NK-92 (cell line): ENCODE data around the gene PRG3.
"Not testable (repeated sequence)": the region's sequence is repeated elsewhere in the genome, so short reads cannot be mapped to it uniquely, and the experiment has no call there.

ENCODE experiments used
- DNase-seq: peaks from one replicate; lab custom pipeline; 2025; ENCODE audit not compliant: unreplicated experiment; lab: John Stamatoyannopoulos, UW

The PRG3 gene

DNA sequence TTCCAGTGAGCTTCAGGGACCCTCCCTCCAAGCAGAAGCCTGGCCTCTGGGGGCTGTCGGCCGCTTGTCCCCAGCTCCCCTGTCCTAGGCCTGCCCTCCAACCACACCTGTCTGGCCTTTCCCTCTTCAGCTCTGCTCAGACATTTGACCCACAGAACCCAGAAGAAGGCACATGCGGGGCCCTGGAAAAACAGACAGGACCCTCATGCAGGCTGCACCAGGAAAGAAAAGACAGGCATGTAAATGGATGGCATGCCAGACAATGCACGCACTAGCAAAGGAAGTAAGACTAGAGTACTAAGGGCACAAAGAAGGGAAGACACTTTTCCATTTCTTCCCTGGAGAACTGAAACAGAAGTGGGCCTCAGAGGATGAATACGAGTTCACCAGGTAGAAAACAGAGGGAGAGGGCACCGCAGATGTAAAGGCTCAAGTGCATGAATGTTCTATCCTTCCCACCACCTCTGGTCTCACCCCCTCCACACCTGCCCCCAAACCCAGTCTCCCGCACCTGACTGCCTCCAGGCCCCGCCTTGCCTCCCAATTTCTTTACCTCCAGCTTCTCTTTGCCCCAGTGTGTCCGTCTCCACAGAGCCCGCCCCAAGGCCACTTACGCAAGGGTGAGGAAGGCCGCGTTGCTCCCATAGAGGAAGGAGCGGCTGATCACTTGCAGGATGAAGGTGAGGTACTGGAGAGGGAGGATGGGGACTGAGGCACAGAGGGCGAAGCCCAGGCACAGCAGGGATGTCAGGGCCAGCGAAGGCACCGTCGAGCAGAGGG is 28.6 kb upstream of the PRG3 start:
- DNase-seq = no peak

DNA sequence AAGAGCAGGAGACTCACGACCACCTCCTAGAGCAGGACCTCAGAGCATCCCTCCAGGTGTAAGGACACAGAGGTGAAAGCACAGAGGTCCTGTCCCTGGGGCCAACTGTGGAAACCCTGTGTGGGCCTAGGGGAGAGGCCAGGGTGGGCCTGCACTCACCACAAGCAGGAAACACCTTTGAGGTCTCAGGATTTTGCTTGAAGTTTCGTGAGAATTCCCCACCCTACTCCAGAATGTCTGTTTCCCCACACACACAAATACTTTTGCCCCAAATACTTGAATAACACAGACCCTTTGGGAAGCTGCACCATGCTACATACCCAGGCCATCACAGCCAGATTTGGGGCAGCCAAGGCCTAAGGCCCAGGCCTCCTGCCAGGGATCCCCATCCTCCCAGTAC is 27.8 kb upstream of the PRG3 start:
- no peak for DNase-seq

- DNase-seq = no peak
Measured at GRCh38 chr11:57407941-57408475, 27.1 kb upstream of the PRG3 start.

GRCh38 chr11:57407010-57407920 is 26.3 kb upstream of the PRG3 start:
- no peak for DNase-seq

- no peak for DNase-seq
Measured at GRCh38 chr11:57406337-57406904, 25.5 kb upstream of the PRG3 start.

- DNase-seq = no peak
Measured at GRCh38 chr11:57405271-57405860, 24.4 kb upstream of the PRG3 start.

GRCh38 chr11:57403802-57404147 is 22.8 kb upstream of the PRG3 start:
- DNase-seq = no peak

GRCh38 chr11:57403003-57403801 is 22.3 kb upstream of the PRG3 start:
- not testable (repeated sequence) for DNase-seq

GRCh38 chr11:57402188-57403002 is 21.4 kb upstream of the PRG3 start:
- no peak for DNase-seq

GRCh38 chr11:57399972-57400578 is 19.1 kb upstream of the PRG3 start:
- no peak for DNase-seq

DNA sequence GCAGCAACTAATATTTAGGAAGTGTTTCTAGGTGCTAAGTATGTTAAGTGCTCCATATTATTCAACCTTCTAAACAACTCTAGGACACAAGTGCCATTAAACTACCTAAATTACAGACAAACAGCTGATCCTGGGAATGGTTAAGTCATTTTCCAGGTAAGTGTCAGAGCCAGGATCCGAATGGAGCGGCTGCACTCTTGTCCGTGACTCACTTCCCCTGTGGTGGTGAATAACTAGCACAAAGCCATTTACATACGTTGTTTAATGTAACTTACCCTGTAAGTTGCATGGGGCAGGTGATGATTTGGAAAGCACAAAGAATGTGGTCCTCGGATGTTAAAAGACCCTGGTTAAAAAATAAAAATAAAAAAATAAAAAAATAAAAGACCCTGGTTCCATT is 18.3 kb upstream of the PRG3 start:
- no peak for DNase-seq

GRCh38 chr11:57397394-57397990 is 16.5 kb upstream of the PRG3 start:
- no peak for DNase-seq

DNA sequence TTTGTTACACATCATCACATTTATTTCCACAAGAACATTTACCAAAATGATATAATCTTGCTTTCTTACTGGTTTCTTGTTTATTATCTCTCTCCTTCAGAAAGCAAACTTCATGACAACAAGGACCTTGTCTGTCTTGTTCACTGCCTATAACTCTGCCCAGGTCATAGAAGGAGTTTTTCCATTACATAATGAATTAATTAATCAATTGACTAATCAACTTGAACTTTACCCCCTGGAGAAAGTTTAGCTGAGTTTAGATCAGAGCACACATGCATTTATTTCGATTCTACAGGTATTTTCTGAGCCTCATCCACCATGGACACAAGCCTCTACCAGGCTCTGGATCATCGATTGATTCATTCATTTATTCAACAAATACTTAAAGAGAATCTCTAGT is 15.8 kb upstream of the PRG3 start:
- no peak for DNase-seq

DNA sequence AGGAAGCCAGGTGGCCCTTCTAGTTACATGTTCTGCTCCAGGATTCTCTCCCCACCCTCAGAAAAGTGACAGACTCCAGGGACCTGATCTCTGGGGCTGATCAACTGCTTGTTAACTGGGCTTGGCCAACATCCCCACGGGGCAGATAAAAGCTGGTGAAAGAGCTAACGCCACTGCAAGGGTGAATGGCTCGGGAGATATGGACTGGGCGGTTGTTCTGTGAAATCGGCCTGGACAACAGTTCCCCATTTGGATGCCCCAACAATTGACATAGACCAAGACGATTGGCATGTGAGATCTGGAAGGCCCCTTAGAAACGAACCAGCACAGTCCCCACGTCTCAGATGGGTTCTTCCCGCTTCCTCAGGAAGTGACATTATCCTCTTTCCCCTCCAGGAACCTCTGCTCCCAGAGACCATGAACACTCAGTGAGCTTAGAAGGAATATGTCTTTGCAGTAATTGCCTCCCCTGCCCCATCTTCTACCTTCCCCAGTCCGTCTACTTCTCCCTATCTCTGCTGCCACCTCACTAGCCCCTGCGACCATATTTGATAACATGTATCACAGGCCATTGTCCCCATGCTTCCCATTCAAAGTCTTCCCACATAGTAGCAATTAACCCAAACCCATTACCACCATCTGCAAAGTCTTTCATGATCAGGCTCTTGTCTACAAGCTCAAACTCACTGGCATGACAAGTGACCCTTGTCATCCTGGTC is 15.1 kb upstream of the PRG3 start:
- no peak for DNase-seq

GRCh38 chr11:57394203-57394965 is 13.4 kb upstream of the PRG3 start:
- DNase-seq = no peak

DNA sequence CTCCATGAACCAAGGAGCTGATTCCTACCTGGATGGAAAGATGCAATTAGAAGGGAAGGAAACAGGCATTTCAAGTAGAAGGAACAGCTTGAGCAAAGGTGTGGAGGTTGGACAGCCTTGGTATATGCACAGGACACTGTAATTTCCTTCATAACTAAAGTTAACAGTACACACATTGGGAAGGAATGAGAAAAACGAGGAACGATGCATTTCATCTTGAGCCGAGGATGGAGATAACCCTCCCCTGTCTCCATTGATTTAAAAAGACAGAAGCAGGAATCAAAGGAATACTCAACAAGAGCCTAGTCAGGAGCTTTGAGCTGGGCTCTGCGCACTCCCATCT is 11.8 kb upstream of the PRG3 start:
- no peak for DNase-seq

GRCh38 chr11:57392066-57392762 is 11.3 kb upstream of the PRG3 start:
- DNase-seq = no peak
